DND-41 (cell line): Measurements from ENCODE around the gene PLA2G2D.

Source experiments
- EZH2 ChIP-seq: IDR thresholded peaks from 3 replicates; pipeline ENCODE4 v1.6.1; 2012; ENCODE audit warnings: borderline replicate concordance, low read depth, mild to moderate bottlenecking, moderate library complexity, low read length, inconsistent platforms; ENCODE audit not compliant: severe bottlenecking
- TF ChIP-seq, protein P1 (sequence below): IDR thresholded peaks from 2 replicates; pipeline ENCODE4 v1.5.1; 2012; ENCODE audit warnings: borderline replicate concordance, low read length, moderate library complexity, mild to moderate bottlenecking; ENCODE audit not compliant: poor library complexity, severe bottlenecking; ENCODE audit errors: extremely low read depth

DNA sequence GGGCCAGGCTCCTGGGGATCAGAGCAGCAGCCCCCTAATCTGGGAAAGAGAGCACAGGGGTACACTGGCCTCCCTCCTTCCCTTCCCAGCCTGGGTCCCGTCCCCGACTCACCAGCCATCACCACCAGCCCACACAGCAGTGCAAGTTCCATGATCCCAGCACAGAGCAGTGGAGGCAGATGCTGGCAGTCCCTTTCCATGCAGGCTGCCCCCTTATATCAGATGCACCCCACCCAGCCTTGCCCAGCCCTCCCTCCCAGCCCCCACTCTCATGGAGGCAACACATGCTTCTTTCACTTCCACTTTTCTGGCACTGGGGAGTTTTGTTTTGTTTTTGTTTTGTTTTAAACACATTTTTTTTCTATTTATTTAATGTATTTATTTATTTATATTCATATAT lies at the start of gene PLA2G2D:
- TF ChIP-seq, protein P1, sequence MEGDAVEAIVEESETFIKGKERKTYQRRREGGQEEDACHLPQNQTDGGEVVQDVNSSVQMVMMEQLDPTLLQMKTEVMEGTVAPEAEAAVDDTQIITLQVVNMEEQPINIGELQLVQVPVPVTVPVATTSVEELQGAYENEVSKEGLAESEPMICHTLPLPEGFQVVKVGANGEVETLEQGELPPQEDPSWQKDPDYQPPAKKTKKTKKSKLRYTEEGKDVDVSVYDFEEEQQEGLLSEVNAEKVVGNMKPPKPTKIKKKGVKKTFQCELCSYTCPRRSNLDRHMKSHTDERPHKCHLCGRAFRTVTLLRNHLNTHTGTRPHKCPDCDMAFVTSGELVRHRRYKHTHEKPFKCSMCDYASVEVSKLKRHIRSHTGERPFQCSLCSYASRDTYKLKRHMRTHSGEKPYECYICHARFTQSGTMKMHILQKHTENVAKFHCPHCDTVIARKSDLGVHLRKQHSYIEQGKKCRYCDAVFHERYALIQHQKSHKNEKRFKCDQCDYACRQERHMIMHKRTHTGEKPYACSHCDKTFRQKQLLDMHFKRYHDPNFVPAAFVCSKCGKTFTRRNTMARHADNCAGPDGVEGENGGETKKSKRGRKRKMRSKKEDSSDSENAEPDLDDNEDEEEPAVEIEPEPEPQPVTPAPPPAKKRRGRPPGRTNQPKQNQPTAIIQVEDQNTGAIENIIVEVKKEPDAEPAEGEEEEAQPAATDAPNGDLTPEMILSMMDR: no peak
- TF ChIP-seq EZH2: no peak
